ENCODE measurements around the gene SIK3. TPM values are rescaled to one million over a fixed set of nuclear protein-coding genes. Genes with fewer than 3 reads are reported as not detected.

SIK3 gene
- 7.9 and 8.1 TPM in 2 replicates for total RNA-seq

DNA sequence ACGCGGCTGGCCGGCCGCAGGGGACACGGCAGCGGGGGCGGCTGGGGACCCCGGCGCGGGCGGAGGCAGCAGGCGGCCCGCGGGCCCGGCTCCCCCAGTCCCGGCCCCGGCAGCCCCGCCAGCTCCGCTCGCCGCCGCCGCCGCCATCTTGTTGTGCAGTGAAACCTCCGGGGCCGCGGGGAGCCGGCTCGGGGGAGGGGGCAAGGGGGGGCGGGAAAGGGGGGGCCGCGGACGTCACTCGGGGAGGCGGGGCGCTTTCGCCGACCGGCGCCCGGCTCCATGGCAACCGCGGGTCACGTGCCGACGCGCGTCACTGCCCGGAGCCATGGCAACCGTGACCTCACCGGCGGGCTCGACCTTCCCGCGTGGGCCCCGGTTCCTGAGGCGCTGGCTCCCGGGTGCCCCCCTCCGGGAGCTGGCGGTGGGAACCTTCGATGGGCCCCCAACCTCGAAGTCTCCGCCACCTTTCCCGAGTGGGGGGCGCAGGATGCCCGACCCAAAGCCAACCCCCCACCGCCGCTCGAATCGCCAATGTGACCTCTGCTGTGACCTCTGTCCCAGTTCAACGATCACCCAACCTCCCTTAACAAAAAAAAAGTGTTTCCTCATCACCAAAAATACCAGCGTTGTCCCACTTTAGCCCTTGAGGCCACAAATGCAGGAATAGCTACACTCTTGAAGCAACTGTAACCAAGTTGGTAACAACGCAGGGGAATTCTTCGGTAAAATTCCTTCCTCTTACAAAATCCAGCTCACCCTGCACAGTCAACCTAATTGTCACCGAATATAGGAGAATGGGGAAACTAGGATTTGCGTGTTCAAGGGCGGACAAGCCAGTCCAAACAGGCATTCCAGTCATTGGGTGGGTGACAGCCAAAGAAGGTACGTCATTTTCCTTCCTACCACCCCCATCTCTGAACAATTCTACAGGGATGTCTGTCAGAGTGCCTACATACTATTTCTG lies at the start of gene SIK3:
Gene SIK3, minus strand, starts transcription at position 160 of the 964 bp plus-strand sequence. Its CDS starts 13 bp downstream, at position 147.

DNA sequence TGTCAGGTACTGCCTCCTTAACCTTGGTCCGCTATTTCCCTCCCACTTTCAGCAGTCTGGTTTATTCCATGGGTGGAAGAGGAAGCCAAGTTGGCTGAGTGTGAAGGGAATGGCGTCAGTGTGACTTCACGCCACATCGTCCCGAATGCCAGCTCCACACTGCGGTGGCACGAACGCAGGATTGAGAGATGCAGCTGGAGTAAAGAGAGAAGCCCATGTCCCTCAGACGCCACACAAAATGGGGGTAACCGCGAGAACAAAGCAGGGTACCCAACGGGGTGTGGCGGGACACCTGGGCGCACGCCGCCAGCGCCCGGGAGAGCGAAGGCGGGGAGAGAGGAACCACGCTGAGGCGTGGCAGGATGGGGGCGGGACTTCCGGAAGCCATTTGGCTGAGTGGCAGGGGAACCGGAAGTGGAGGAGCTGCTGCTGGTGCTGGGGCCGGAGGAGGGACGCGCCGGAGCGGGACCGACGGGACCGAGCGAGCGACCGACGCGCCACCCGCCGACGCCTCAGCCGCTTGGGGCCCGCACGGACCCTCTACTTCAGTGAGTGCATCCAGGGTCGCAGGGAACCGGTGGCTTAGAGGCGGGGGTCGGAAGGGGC lies 45.7 kb upstream of the SIK3 start, which contains the start of gene PAFAH1B2:
Gene PAFAH1B2, plus strand, starts transcription at position 417 of the 606 bp plus-strand sequence. CDS start 8,161 bp downstream, outside the sequence.

DNA sequence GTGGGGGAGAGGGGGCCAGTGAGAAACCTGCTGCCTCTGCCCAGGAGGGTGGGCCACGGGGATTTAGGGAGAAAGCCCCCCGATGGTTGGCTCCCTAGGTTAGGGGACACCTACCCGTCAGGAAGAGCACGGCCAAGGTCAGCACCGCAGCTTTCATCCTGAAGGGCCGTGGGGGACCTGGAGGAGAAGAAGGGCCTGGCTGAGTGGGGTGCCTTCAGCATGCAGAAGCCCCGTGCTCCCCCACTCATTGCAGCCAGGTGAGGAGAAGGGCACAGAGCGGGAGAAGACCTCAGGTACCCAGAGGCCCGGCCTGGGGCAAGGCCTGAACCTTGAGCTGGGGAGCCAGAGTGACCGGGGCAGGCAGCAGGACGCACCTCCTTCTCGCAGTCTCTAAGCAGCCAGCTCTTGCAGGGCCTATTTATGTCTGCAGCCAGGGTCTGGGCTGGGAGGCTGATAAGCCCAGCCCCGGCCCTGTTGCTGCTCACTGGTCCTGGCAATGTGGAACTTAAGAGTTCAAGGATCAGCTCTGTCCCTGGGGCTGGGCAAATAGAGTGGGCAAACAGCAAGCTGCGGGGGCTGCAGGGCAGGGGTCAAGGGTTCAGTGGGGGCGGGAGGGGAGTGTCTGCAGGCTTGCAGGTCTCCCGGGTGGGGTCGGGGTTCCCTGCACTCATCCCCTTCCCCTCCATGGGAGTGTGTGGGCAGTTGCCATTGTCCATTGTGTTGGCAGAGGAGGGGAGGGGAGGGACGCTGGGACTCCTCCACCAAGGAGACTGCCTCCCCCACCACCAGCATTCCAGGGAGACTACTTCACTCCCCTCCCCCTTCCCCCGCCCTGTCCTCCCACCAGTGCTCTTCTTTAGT lies 260.8 kb downstream of the SIK3 start, which contains the start of gene APOA1:
Gene APOA1, minus strand, starts transcription at position 392 of the 861 bp plus-strand sequence. Its CDS starts 235 bp downstream, at position 157.

DNA sequence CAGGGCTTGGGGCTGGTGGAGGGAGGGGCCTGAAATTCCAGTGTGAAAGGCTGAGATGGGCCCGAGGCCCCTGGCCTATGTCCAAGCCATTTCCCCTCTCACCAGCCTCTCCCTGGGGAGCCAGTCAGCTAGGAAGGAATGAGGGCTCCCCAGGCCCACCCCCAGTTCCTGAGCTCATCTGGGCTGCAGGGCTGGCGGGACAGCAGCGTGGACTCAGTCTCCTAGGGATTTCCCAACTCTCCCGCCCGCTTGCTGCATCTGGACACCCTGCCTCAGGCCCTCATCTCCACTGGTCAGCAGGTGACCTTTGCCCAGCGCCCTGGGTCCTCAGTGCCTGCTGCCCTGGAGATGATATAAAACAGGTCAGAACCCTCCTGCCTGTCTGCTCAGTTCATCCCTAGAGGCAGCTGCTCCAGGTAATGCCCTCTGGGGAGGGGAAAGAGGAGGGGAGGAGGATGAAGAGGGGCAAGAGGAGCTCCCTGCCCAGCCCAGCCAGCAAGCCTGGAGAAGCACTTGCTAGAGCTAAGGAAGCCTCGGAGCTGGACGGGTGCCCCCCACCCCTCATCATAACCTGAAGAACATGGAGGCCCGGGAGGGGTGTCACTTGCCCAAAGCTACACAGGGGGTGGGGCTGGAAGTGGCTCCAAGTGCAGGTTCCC lies 268.6 kb downstream of the SIK3 start, which contains the start of gene APOC3:
Gene APOC3, plus strand, starts transcription at position 383 of the 659 bp plus-strand sequence. CDS start 676 bp downstream, outside the sequence.

DNA sequence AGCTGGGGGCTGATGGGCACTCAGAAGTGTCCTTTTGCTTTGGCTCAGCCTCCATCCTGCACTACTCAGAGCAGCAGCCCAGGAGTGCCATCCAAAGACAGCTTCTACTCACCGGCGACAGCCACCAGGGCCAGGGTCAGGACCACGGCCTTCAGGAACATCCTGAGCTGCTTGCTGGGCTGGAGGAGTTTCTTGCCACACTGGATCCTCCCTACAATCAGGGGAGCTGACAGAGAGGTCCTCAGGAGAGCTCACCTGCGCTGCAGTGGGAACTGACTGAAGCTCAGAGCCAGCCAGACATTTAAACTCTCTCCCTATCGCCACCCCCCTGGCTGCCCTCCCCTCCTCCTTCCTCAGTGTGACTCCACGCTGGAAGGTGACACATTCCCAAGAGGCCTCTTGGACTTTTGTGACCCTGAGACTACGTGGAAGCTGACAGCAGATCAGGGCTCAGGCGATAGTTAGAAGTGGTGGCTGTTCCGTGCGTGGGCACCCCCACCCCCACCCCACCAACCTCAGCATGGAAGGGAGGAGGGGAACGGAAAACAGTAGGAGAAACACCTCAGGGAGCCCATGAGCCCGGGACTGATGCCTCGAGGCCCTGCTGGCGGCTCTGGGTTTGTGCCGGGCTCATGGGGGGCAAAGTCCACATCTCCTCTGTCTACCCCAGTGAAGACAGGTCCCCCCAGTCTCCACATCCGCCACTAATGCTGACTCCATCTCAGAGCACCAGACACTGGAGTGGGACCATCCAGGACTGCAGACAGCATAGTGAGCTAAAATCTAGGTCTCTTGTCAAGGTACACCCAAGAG lies 275.0 kb downstream of the SIK3 start, which contains the start of gene APOA4:
Gene APOA4, minus strand, starts transcription at position 274 of the 813 bp plus-strand sequence. Its CDS starts 113 bp downstream, at position 161.

Other genes starting within 250 kb of the SIK3 start
- gene PAFAH1B2, start 45.9 kb upstream of the SIK3 start, total RNA-seq: 216 and 379 TPM in 2 replicates
- 8.1 and 9.7 TPM in 2 replicates for gene SIDT2, start 80.3 kb upstream of the SIK3 start, total RNA-seq
- 38.8 and 46.1 TPM in 2 replicates for gene TAGLN, start 100.9 kb upstream of the SIK3 start, total RNA-seq
- 37.7 and 57.1 TPM in 2 replicates for gene PCSK7, start 133.6 kb upstream of the SIK3 start, total RNA-seq
- gene RNF214, start 134.2 kb upstream of the SIK3 start, total RNA-seq: 6.2 and 11.1 TPM in 2 replicates
- 1.3 and 1.8 TPM in 2 replicates for gene BACE1-AS, start 192.9 kb upstream of the SIK3 start, total RNA-seq
- gene BACE1, start 217.8 kb upstream of the SIK3 start, total RNA-seq: 6.2 and 7.8 TPM in 2 replicates
- 26.0 and 39.7 TPM in 2 replicates for gene CEP164, start 229.4 kb upstream of the SIK3 start, total RNA-seq

Measured in epithelial cell of umbilical artery (primary cell).